ENCODE measurements around the gene PAK4. TPM values are rescaled to one million over a fixed set of nuclear protein-coding genes. Genes with fewer than 3 reads are reported as not detected.

PAK4 gene
- polyA plus RNA-seq, 1 of the 3 experiments (the other 2 are of a cell fraction) = 36.4 TPM

Other genes starting within 250 kb of the PAK4 start
- gene RINL, start 247.5 kb upstream of the PAK4 start, polyA plus RNA-seq (2012; rRNA removed) = 3.8 and 4.0 TPM in 2 replicates
- 37.9 and 39.3 TPM in 2 replicates for gene SIRT2, start 226.2 kb upstream of the PAK4 start, polyA plus RNA-seq (2012; rRNA removed)
- gene NFKBIB, start 225.8 kb upstream of the PAK4 start, polyA plus RNA-seq (2012; rRNA removed) = 29.6 and 31.8 TPM in 2 replicates
- gene CCER2, start 213.6 kb upstream of the PAK4 start, polyA plus RNA-seq (2012; rRNA removed) = 0.36 and 0.70 TPM in 2 replicates
- gene SARS2, start 195.0 kb upstream of the PAK4 start, polyA plus RNA-seq (2012; rRNA removed) = 36.5 and 39.8 TPM in 2 replicates
- gene MRPS12, start 194.8 kb upstream of the PAK4 start, polyA plus RNA-seq (2012; rRNA removed) = 55.7 and 59.6 TPM in 2 replicates
- gene FBXO17, start 150.0 kb upstream of the PAK4 start, polyA plus RNA-seq (2012; rRNA removed) = 30.8 and 40.7 TPM in 2 replicates
- 5.0 and 5.8 TPM in 2 replicates for gene FBXO27, start 93.2 kb upstream of the PAK4 start, polyA plus RNA-seq (2012; rRNA removed)
- gene ACP7, start 41.4 kb upstream of the PAK4 start, polyA plus RNA-seq (2012; rRNA removed) = 0.24 and 0.36 TPM in 2 replicates
- 0.05 TPM in 1 of 2 replicates, not detected in the other for gene NCCRP1, start 71.2 kb downstream of the PAK4 start, polyA plus RNA-seq (2012; rRNA removed)
- gene SYCN, start 78.5 kb downstream of the PAK4 start, polyA plus RNA-seq (2012; rRNA removed) = not detected in 2 replicates
- not detected in 2 replicates for gene IFNL3, start 119.2 kb downstream of the PAK4 start, polyA plus RNA-seq (2012; rRNA removed)
- gene IFNL4, start 123.1 kb downstream of the PAK4 start, polyA plus RNA-seq (2012; rRNA removed) = not detected in 2 replicates
- gene IFNL2, start 142.6 kb downstream of the PAK4 start, polyA plus RNA-seq (2012; rRNA removed) = not detected in 2 replicates
- gene IFNL1, start 170.6 kb downstream of the PAK4 start, polyA plus RNA-seq (2012; rRNA removed) = not detected in 2 replicates
- 0.80 and 2.7 TPM in 2 replicates for gene LRFN1, start 195.1 kb downstream of the PAK4 start, polyA plus RNA-seq (2012; rRNA removed)
- gene GMFG, start 210.3 kb downstream of the PAK4 start, polyA plus RNA-seq (2012; rRNA removed) = 0.21 TPM in 1 of 2 replicates, not detected in the other
- 62.2 and 83.0 TPM in 2 replicates for gene SAMD4B, start 216.6 kb downstream of the PAK4 start, polyA plus RNA-seq (2012; rRNA removed)